K562 (cell line): Measurements from ENCODE around the gene ABT1. TPM values are rescaled to one million over a fixed set of nuclear protein-coding genes. Genes with fewer than 3 reads are reported as not detected.

Source experiments
- ATAC-seq: fragments of 200-7000 bp; cut with Tn5 transposase; 3 replicates; pipeline ENCODE4 v1.9.1; 2020; ENCODE audit warnings: moderate library complexity
- BruUV-seq: library from RNA; stranded (reverse); fragments of 400-500 nt; replicated peaks from 2 replicates; lab custom pipeline; 2021; lab: Mats Ljungman, UMichigan
- CTCF ChIA-PET: fragments of 300-600 bp; formaldehyde crosslinking; extraction: SDS; loops from one replicate; lab custom pipeline; 2021; ENCODE audit warnings: low intra/inter-chr PET ratio; lab: Yijun Ruan, JAX
- POLR2A ChIA-PET: fragments of 300-600, 350-650 bp; sonication (Branson Sonifier 250); formaldehyde crosslinking; extraction: SDS; loops from one replicate; lab custom pipeline; 2021; ENCODE audit warnings: antibody characterized with exemption, inconsistent platforms; lab: Yijun Ruan, JAX
- DNase-seq, 4 experiments: peaks; one replicate each; pipeline versions ENCODE4 v3.0.0 to v3.0.0-alpha.2; 2011 to 2018; ENCODE audit warnings: low spot score in 3 of 4, mixed read lengths in 3 of 4; ENCODE audit errors: extremely low read depth in 1 of 4
- FAIRE-seq: peaks from 2 replicates; lab custom pipeline; 2011; peaks lifted over from hg19 to GRCh38; lab: Jason Lieb, UNC
- H2AFZ ChIP-seq: 2 replicates; pipeline ENCODE4 v1.6.0; 2011; ENCODE audit warnings: low read depth, low read length, control low read depth, inconsistent platforms
- H3K27ac ChIP-seq: fragments of 200-600 bp; 3 replicates; pipeline ENCODE4 v1.8.0; 2011; ENCODE audit warnings: low read depth, mild to moderate bottlenecking, control low read depth, inconsistent platforms, low read length, moderate library complexity, mixed read lengths; ENCODE audit errors: extremely low read depth
- H3K27me3 ChIP-seq, 2 experiments: fragments of 300-600 bp in 1 of 2; 2 replicates in 1 of 2; 3 replicates in 1 of 2; pipeline versions ENCODE4 v1.6.0 to v1.8.0; 2011; ENCODE audit warnings: inconsistent platforms in 2 of 2, low read length in 2 of 2, mild to moderate bottlenecking in 1 of 2, mixed read lengths in 1 of 2, moderate library complexity in 1 of 2; ENCODE audit not compliant: control insufficient read depth in 2 of 2, insufficient read depth in 2 of 2
- H3K36me3 ChIP-seq: fragments of 300-600 bp; 3 replicates; pipeline ENCODE4 v1.8.0; 2011; ENCODE audit warnings: mild to moderate bottlenecking, low read length, inconsistent platforms; ENCODE audit not compliant: control insufficient read depth, insufficient read depth
- H3K4me1 ChIP-seq, 2 experiments: fragments of 200-600 bp in 1 of 2; replicated peaks in 1 of 2; 2 replicates in 1 of 2; 3 replicates in 1 of 2; pipeline versions ENCODE4 v1.5.1 to v1.8.0; 2011; ENCODE audit warnings: inconsistent platforms in 2 of 2, low read length in 2 of 2, mild to moderate bottlenecking in 1 of 2, mixed read lengths in 1 of 2, moderate library complexity in 1 of 2; ENCODE audit not compliant: control insufficient read depth in 2 of 2, insufficient read depth in 2 of 2
- H3K4me2 ChIP-seq: 2 replicates; pipeline ENCODE4 v1.6.1; 2011; ENCODE audit warnings: low read length, control low read depth, inconsistent platforms, mixed read lengths; ENCODE audit not compliant: insufficient read depth
- H3K4me3 ChIP-seq: fragments of 200-600 bp; sonication (generic), shearing (Covaris generic); 2 replicates; pipeline ENCODE4 v1.5.1; 2016; ENCODE audit warnings: control low read depth, inconsistent platforms
- H3K79me2 ChIP-seq: fragments of 200-600 bp; 3 replicates; pipeline ENCODE4 v1.8.0; 2011; ENCODE audit warnings: low read length, inconsistent platforms; ENCODE audit not compliant: control insufficient read depth, insufficient read depth
- H3K9ac ChIP-seq, 2 experiments: 2 replicates each; pipeline versions ENCODE4 v1.6.0 to v1.6.1; 2011; ENCODE audit warnings: low read depth in 2 of 2, low read length in 2 of 2, control low read depth in 1 of 2, inconsistent platforms in 1 of 2, mild to moderate bottlenecking in 1 of 2, mixed read lengths in 1 of 2; ENCODE audit not compliant: insufficient read depth in 1 of 2
- H3K9me1 ChIP-seq: one replicate; pipeline ENCODE4 v1.6.0; 2011; ENCODE audit warnings: inconsistent platforms, mild to moderate bottlenecking, low read length, moderate library complexity; ENCODE audit not compliant: control insufficient read depth, insufficient read depth
- H3K9me3 ChIP-seq: replicated peaks from 2 replicates; pipeline ENCODE4 v1.5.1; 2011; ENCODE audit warnings: low read depth, low read length, inconsistent platforms; ENCODE audit not compliant: control insufficient read depth, insufficient read depth
- H4K20me1 ChIP-seq: replicated peaks from 2 replicates; pipeline ENCODE4 v1.6.1; 2011; ENCODE audit warnings: low read length, inconsistent platforms, mixed read lengths; ENCODE audit not compliant: control insufficient read depth, insufficient read depth
- ELF2 ChIP-seq: fragments of 250-450 bp; sonication (Bioruptor Pico); IDR thresholded peaks from 2 replicates; pipeline ENCODE4 v1.5.0; 2021; ENCODE audit warnings: mild to moderate bottlenecking
- MGA ChIP-seq: fragments of 450-650 bp; IDR thresholded peaks from 2 replicates; pipeline ENCODE4 v1.6.1; 2016; ENCODE audit warnings: mild to moderate bottlenecking, moderate library complexity
- PHF8 ChIP-seq: fragments of 200-600 bp; sonication (generic); IDR thresholded peaks from 2 replicates; pipeline ENCODE4 v1.6.1; 2012; ENCODE audit warnings: mixed run types, mild to moderate bottlenecking, inconsistent platforms, low read length, moderate library complexity, borderline replicate concordance
- TAL1 ChIP-seq: fragments of 450-650 bp; IDR thresholded peaks from 2 replicates; pipeline ENCODE4 v1.6.1; 2016; ENCODE audit warnings: mild to moderate bottlenecking
- TFAP4 ChIP-seq: sonication (generic); formaldehyde crosslinking; IDR thresholded peaks from 2 replicates; pipeline ENCODE4 v1.8.0; 2022; ENCODE audit warnings: missing genetic modification reagents, mild to moderate bottlenecking, moderate library complexity, borderline replicate concordance
- ZNF445 ChIP-seq: fragments of 250-450 bp; sonication (Bioruptor Pico); IDR thresholded peaks from 2 replicates; pipeline ENCODE4 v1.4.0; 2020; ENCODE audit warnings: low read depth, mild to moderate bottlenecking, moderate library complexity
- WGBS: fragments of 100-300 bp; shearing (Covaris generic); methylation state at CpG from one replicate; pipeline ENCODE4 v1.1.6; 2016; ENCODE audit warnings: low coverage, mixed read lengths; ENCODE audit not compliant: insufficient coverage; ENCODE audit errors: missing lambda C conversion rate; 5-methylcytosine and 5-hydroxymethylcytosine counted together
- in situ Hi-C: fragments of 300-500 bp; cut with MboI; formaldehyde crosslinking; loops from 4 replicates; pipeline ENCODE4 v1.15.0; 2018; ENCODE audit warnings: inconsistent platforms, mixed read lengths
- intact Hi-C: fragments of 100-400 bp; cut with micrococcal nuclease; formaldehyde crosslinking; loops from 2 replicates; pipeline ENCODE4 v1.14.2; 2022
- polyA plus RNA-seq, 8 experiments: library from polyadenylated mRNA; depleted of rRNA in 4 of 8; stranded (reverse) in 5 of 8; unstranded in 3 of 8; fragments of >200 nt; fragmentation: Nextera tagmentation in 2 of 8; fragmentation: Illumina TruSeq in 1 of 8; extraction: Ambion mirVana in 2 of 8; extraction: Trizol in 1 of 8; gene quantifications; 2 replicates each; pipeline versions ENCODE4 v1.2.1 to v1.2.3, GENCODE V29; 2011 to 2014; ENCODE audit warnings: inconsistent platforms in 1 of 8, missing spikeins in 1 of 8
- total RNA-seq, 7 experiments: library from RNA; depleted of rRNA in 6 of 7; stranded (reverse); fragments of >200 nt in 6 of 7; fragmentation: Illumina TruSeq in 2 of 7; extraction: Trizol in 2 of 7; gene quantifications; 2 replicates each; pipeline versions ENCODE4 v1.2.1 to v1.2.3, GENCODE V29; 2011 to 2021; ENCODE audit warnings: low replicate concordance in 1 of 7
- TF ChIP-seq, protein P1 (sequence below): sonication (generic); formaldehyde crosslinking; IDR thresholded peaks from 2 replicates; pipeline ENCODE4 v1.8.0; 2022; ENCODE audit warnings: missing genetic modification reagents, mild to moderate bottlenecking, borderline replicate concordance

The ABT1 gene
- total and polyA plus RNA-seq, 9 of the 15 experiments (the other 6 are each of a cell fraction or from before 2014, with no cell fraction given): 8.8 to 52.7 (median 40.7) TPM

- POLR2A ChIA-PET: interaction anchor here (1.0 kb wide), 1 partner anchor 12 kb away, joined by 4 read pairs; no protein-coding TSS in a partner anchor
- H3K4me1 ChIP-seq: peaks cover 8 to 10% of the 10 kb centered on the region in 2 experiments; a peak in 3 of 5 replicates
- H4K20me1 ChIP-seq: no peaks in the 10 kb centered on the region
- H3K9ac ChIP-seq: no peak overlapping the region
- no peak overlapping the region for H3K4me2 ChIP-seq
- FAIRE-seq: no peak
- no peak overlapping the region for H2AFZ ChIP-seq
- 52% methylated on average over 16 of the region's 19 CpGs for WGBS
- intact Hi-C loops (no loop called here), in situ Hi-C loops (loop anchor here (5.0 kb wide), 1 partner anchor 474 kb away; no protein-coding TSS in a partner anchor)
- no peaks in the 10 kb centered on the region for H3K9me1 ChIP-seq
- DNase-seq: no peak
- H3K27me3 ChIP-seq: no peaks in the 10 kb centered on the region
- no peak overlapping the region for H3K27ac ChIP-seq
- H3K9me3 ChIP-seq: peaks cover 5% of the 10 kb centered on the region; the same call in 1 of the 2 replicates
- CTCF ChIA-PET: no interaction called here
- H3K79me2 ChIP-seq: no peaks in the 10 kb centered on the region
- no peak overlapping the region for H3K4me3 ChIP-seq
- BruUV-seq: no TSS peak
- ATAC-seq: no peak
- no peaks in the 10 kb centered on the region for H3K36me3 ChIP-seq
- TF ChIP-seq TAL1: no peak
- no peak for TF ChIP-seq ELF2 (CRISPR knock-in tag)
- no peak for TF ChIP-seq TFAP4
- TF ChIP-seq ZNF445 (CRISPR knock-in tag): no peak
- TF ChIP-seq, protein P1, sequence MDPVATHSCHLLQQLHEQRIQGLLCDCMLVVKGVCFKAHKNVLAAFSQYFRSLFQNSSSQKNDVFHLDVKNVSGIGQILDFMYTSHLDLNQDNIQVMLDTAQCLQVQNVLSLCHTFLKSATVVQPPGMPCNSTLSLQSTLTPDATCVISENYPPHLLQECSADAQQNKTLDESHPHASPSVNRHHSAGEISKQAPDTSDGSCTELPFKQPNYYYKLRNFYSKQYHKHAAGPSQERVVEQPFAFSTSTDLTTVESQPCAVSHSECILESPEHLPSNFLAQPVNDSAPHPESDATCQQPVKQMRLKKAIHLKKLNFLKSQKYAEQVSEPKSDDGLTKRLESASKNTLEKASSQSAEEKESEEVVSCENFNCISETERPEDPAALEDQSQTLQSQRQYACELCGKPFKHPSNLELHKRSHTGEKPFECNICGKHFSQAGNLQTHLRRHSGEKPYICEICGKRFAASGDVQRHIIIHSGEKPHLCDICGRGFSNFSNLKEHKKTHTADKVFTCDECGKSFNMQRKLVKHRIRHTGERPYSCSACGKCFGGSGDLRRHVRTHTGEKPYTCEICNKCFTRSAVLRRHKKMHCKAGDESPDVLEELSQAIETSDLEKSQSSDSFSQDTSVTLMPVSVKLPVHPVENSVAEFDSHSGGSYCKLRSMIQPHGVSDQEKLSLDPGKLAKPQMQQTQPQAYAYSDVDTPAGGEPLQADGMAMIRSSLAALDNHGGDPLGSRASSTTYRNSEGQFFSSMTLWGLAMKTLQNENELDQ (CRISPR knock-in tag): no peak
- no peak for TF ChIP-seq PHF8
- no peak for TF ChIP-seq MGA
These were observed 16.4 kb downstream of the ABT1 start for GRCh38 chr6:26613201-26613600.
